Breast epithelium (tissue), 3 donors: ENCODE data around the gene OR7A5.
"Not testable (repeated sequence)": the region's sequence is repeated elsewhere in the genome, so short reads cannot be mapped to it uniquely, and the experiment has no call there.

ENCODE experiments used
- POLR2A ChIP-seq: fragments of 450-650 bp; IDR thresholded peaks from one replicate; pipeline ENCODE4 v1.6.1; 2016; ENCODE audit warnings: antibody characterized with exemption, mild to moderate bottlenecking, moderate library complexity
- POLR2AphosphoS5 ChIP-seq, 3 donors: sonication (generic); formaldehyde crosslinking; IDR thresholded peaks; one replicate each; pipeline ENCODE4 v1.6.1; 2017; ENCODE audit warnings: antibody characterized with exemption in 3 of 3
- TF ChIP-seq, protein P1 (sequence below), 3 donors: fragments of 450-650 bp; IDR thresholded peaks; one replicate each; pipeline ENCODE4 v1.5.1; 2016 to 2017; ENCODE audit warnings: antibody characterized with exemption in 3 of 3, mild to moderate bottlenecking in 3 of 3, moderate library complexity in 3 of 3

DNA sequence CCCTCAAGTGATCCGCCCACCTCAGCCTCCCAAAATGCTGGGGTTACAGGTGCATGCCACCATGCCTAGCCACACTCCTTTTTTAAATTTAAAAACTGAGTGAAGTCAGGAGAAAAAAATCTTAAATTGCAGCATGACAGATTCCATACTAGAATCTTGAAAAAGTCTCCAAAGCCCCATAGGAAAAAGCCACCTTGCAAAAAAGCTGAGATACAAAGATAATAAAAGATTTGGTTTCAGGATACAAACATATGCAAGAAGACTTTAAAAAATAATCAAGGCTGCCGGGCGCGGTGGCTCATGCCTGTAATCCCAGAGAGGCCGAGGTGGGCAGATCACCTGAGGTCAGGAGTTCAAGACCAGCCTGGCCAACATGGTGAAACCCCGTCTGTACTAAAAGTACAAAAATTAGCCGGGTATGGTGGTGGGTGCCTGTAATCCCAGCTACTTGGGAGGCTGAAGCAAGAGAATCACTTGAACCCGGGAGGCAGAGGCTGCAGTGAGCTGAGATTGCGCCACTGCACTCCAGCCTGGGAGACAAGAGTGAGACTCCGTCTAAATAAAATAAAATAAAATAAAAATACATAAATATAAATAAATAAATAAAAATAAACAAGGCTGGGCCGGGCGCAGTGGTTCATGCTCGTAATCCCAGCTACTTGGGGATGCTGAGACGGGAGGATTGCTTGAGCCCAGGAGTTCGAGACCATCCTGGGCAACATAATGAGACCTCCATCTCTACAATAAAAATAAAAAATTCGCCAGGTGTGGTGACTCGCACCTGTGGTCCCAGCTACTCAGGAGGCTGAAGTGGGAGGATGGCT is 53.1 kb downstream of the OR7A5 start:
- TF ChIP-seq, protein P1, sequence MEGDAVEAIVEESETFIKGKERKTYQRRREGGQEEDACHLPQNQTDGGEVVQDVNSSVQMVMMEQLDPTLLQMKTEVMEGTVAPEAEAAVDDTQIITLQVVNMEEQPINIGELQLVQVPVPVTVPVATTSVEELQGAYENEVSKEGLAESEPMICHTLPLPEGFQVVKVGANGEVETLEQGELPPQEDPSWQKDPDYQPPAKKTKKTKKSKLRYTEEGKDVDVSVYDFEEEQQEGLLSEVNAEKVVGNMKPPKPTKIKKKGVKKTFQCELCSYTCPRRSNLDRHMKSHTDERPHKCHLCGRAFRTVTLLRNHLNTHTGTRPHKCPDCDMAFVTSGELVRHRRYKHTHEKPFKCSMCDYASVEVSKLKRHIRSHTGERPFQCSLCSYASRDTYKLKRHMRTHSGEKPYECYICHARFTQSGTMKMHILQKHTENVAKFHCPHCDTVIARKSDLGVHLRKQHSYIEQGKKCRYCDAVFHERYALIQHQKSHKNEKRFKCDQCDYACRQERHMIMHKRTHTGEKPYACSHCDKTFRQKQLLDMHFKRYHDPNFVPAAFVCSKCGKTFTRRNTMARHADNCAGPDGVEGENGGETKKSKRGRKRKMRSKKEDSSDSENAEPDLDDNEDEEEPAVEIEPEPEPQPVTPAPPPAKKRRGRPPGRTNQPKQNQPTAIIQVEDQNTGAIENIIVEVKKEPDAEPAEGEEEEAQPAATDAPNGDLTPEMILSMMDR (IDR thresholded peaks at IDR 0.05), result not testable (repeated sequence)
- TF ChIP-seq POLR2A; POLR2AphosphoS5 (IDR thresholded peaks at IDR 0.05): not testable (repeated sequence)
